T-helper 17 cell (primary cell): Measurements from ENCODE around the gene NEIL3. TPM values are rescaled to one million over a fixed set of nuclear protein-coding genes. Genes with fewer than 3 reads are reported as not detected.
A peak's percentile ranks its signal among the peaks of the same experiment; 100 is the strongest.

Experiments
- ATAC-seq: fragments of 150-1000 bp; cut with Tn5 transposase; 2 replicates; pipeline ENCODE4 v1.10.0; 2021; ENCODE audit warnings: mild to moderate bottlenecking, moderate library complexity
- DNase-seq, 3 donors: peaks; one replicate each; pipeline versions ENCODE4 v3.0.0 to v3.0.0-alpha.2; 2020 to 2021
- H3K9me3 ChIP-seq: one replicate; pipeline ENCODE4 v1.7.0; 2013; ENCODE audit warnings: low read length, mild to moderate bottlenecking; ENCODE audit not compliant: control insufficient read depth, poor library complexity, severe bottlenecking
- H3K27ac Mint-ChIP-seq: one replicate; pipeline ENCODE4 v1.8.0; 2022; ENCODE audit warnings: mild to moderate bottlenecking, moderate library complexity, mixed read lengths
- H3K27me3 Mint-ChIP-seq: one replicate; pipeline ENCODE4 v1.8.0; 2022; ENCODE audit warnings: mixed read lengths
- H3K36me3 Mint-ChIP-seq: one replicate; pipeline ENCODE4 v1.8.0; 2022; ENCODE audit warnings: low read depth, mixed read lengths
- H3K4me1 Mint-ChIP-seq: one replicate; pipeline ENCODE4 v1.8.0; 2022; ENCODE audit warnings: mild to moderate bottlenecking, mixed read lengths
- H3K4me3 Mint-ChIP-seq: one replicate; pipeline ENCODE4 v1.8.0; 2022; ENCODE audit warnings: mild to moderate bottlenecking, moderate library complexity, mixed read lengths
- total RNA-seq, 4 donors: library from RNA in 2 of 4; stranded (reverse) in 2 of 4; gene quantifications; one replicate each; pipeline ENCODE4 v1.2.3 and lab custom pipeline; 2022 to 2026

NEIL3 gene
- total RNA-seq (1 to 10 TPM in 1 of 2 donors, under 1 TPM in 1; 0.45 to 2.4 TPM), total RNA-seq (lab: John Stamatoyannopoulos, UW) (0.81 to 2.3 reads per million in 2 donors)

GRCh38 chr4:177309522-177310371 is at the start of gene NEIL3:
NEIL3 (plus strand) TSS chr4:177309874; CDS start chr4:177309954, 80 bp downstream.
- H3K36me3 Mint-ChIP-seq, result no peaks in the 10 kb centered on the region
- ATAC-seq (peak; percentile 89), DNase-seq (peak; percentile 91 to 97 (median 92))
- peaks cover 10% of the 10 kb centered on the region for H3K4me1 Mint-ChIP-seq
- H3K27me3 Mint-ChIP-seq, result no peaks in the 10 kb centered on the region
- peak within 1 kb of the TSS; percentile 95 for H3K4me3 Mint-ChIP-seq
- H3K27ac Mint-ChIP-seq, result peak within 1 kb of the TSS; percentile 82
- H3K9me3 ChIP-seq, result no peaks in the 10 kb centered on the region

GRCh38 chr4:177263818-177264217 is 45.9 kb upstream of the NEIL3 start:
- DNase-seq (no peak), ATAC-seq (no peak)
- H3K36me3 Mint-ChIP-seq, result no peaks in the 10 kb centered on the region
- no peak overlapping the region for H3K27ac Mint-ChIP-seq
- H3K4me1 Mint-ChIP-seq, result no peaks in the 10 kb centered on the region
- peaks cover 32% of the 10 kb centered on the region for H3K27me3 Mint-ChIP-seq
- H3K9me3 ChIP-seq, result no peaks in the 10 kb centered on the region
- no peak overlapping the region for H3K4me3 Mint-ChIP-seq

GRCh38 chr4:177264788-177265422 is 44.8 kb upstream of the NEIL3 start:
- H3K4me1 Mint-ChIP-seq, result no peaks in the 10 kb centered on the region
- no peak overlapping the region for H3K27ac Mint-ChIP-seq
- H3K27me3 Mint-ChIP-seq, result peaks cover 29% of the 10 kb centered on the region
- ATAC-seq (no peak), DNase-seq (no peak)
- no peak overlapping the region for H3K4me3 Mint-ChIP-seq
- H3K9me3 ChIP-seq, result no peaks in the 10 kb centered on the region
- H3K36me3 Mint-ChIP-seq, result no peaks in the 10 kb centered on the region

- Mint-ChIP-seq H3K4me3 (no peak overlapping the region), H3K27me3 (peaks cover 24% of the 10 kb centered on the region), H3K4me1 (no peaks in the 10 kb centered on the region), H3K27ac (no peak overlapping the region), H3K36me3 (no peaks in the 10 kb centered on the region)
- DNase-seq (no peak), ATAC-seq (no peak)
- no peaks in the 10 kb centered on the region for H3K9me3 ChIP-seq
Measured at GRCh38 chr4:177265729-177266128, 43.9 kb upstream of the NEIL3 start.

GRCh38 chr4:177266506-177266905 is 43.2 kb upstream of the NEIL3 start:
- H3K9me3 ChIP-seq, result no peaks in the 10 kb centered on the region
- Mint-ChIP-seq H3K27me3 (peaks cover 24% of the 10 kb centered on the region), H3K36me3 (no peaks in the 10 kb centered on the region), H3K4me3 (no peak overlapping the region), H3K4me1 (no peaks in the 10 kb centered on the region), H3K27ac (no peak overlapping the region)
- DNase-seq (no peak), ATAC-seq (no peak)

- Mint-ChIP-seq H3K4me1 (no peaks in the 10 kb centered on the region), H3K4me3 (no peak overlapping the region), H3K27ac (no peak overlapping the region), H3K36me3 (no peaks in the 10 kb centered on the region), H3K27me3 (peaks cover 24% of the 10 kb centered on the region)
- DNase-seq (no peak), ATAC-seq (no peak)
- H3K9me3 ChIP-seq, result no peaks in the 10 kb centered on the region
Measured at GRCh38 chr4:177267911-177268310, 41.8 kb upstream of the NEIL3 start.

- Mint-ChIP-seq H3K27ac (no peak overlapping the region), H3K27me3 (peaks cover 18% of the 10 kb centered on the region), H3K4me3 (no peak overlapping the region), H3K36me3 (no peaks in the 10 kb centered on the region), H3K4me1 (no peaks in the 10 kb centered on the region)
- DNase-seq (no peak), ATAC-seq (no peak)
- H3K9me3 ChIP-seq, result no peaks in the 10 kb centered on the region
Measured at GRCh38 chr4:177271091-177271490, 38.6 kb upstream of the NEIL3 start.

GRCh38 chr4:177271915-177272766 is 37.5 kb upstream of the NEIL3 start:
- Mint-ChIP-seq H3K4me3 (no peak overlapping the region), H3K4me1 (no peaks in the 10 kb centered on the region), H3K27me3 (peaks cover 12% of the 10 kb centered on the region), H3K36me3 (no peaks in the 10 kb centered on the region), H3K27ac (no peak overlapping the region)
- no peaks in the 10 kb centered on the region for H3K9me3 ChIP-seq
- no peak for DNase-seq
- no peak for ATAC-seq

- Mint-ChIP-seq H3K27ac (no peak overlapping the region), H3K4me3 (no peak overlapping the region), H3K4me1 (no peaks in the 10 kb centered on the region), H3K27me3 (peaks cover 4% of the 10 kb centered on the region), H3K36me3 (no peaks in the 10 kb centered on the region)
- DNase-seq (no peak), ATAC-seq (no peak)
- no peaks in the 10 kb centered on the region for H3K9me3 ChIP-seq
Measured at GRCh38 chr4:177275999-177276398, 33.7 kb upstream of the NEIL3 start.

GRCh38 chr4:177281351-177281909 is 28.2 kb upstream of the NEIL3 start:
- Mint-ChIP-seq H3K4me3 (no peak overlapping the region), H3K4me1 (peaks cover 5% of the 10 kb centered on the region), H3K36me3 (no peaks in the 10 kb centered on the region)

GRCh38 chr4:177282284-177282835 is 27.3 kb upstream of the NEIL3 start:
- Mint-ChIP-seq H3K36me3 (no peaks in the 10 kb centered on the region), H3K27me3 (peaks cover 4% of the 10 kb centered on the region), H3K4me1 (peaks cover 5% of the 10 kb centered on the region), H3K4me3 (no peak overlapping the region), H3K27ac (no peak overlapping the region)
- ATAC-seq (no peak), DNase-seq (no peak)
- no peaks in the 10 kb centered on the region for H3K9me3 ChIP-seq

More at GRCh38 chr4:177281351-177281909, 28.2 kb upstream of the NEIL3 start:
- peaks cover 4% of the 10 kb centered on the region for H3K27me3 Mint-ChIP-seq
- H3K27ac Mint-ChIP-seq, result no peak overlapping the region
- ATAC-seq, result no peak
- H3K9me3 ChIP-seq, result no peaks in the 10 kb centered on the region
- no peak for DNase-seq

- no peak overlapping the region for H3K4me3 Mint-ChIP-seq
- no peaks in the 10 kb centered on the region for H3K36me3 Mint-ChIP-seq
- H3K4me1 Mint-ChIP-seq, result peaks cover 5% of the 10 kb centered on the region
- H3K27ac Mint-ChIP-seq, result no peak overlapping the region
- H3K27me3 Mint-ChIP-seq, result peaks cover 4% of the 10 kb centered on the region
- no peak for ATAC-seq
- DNase-seq, result no peak
- H3K9me3 ChIP-seq, result no peaks in the 10 kb centered on the region
Measured at GRCh38 chr4:177283167-177283566, 26.5 kb upstream of the NEIL3 start.
